Smooth muscle cell (in vitro differentiated cells): ENCODE data around the gene LRRC30. TPM values are rescaled to one million over a fixed set of nuclear protein-coding genes. Genes with fewer than 3 reads are reported as not detected.

Source experiments
- DNase-seq: peaks from one replicate; lab custom pipeline; 2025; ENCODE audit not compliant: unreplicated experiment; lab: John Stamatoyannopoulos, UW
- H2AFZ ChIP-seq: fragments of 200-600 bp; sonication (generic); 2 replicates; pipeline ENCODE4 v1.6.0; 2016; ENCODE audit warnings: antibody characterized with exemption, low read depth, mild to moderate bottlenecking
- H3F3A ChIP-seq: fragments of 200-600 bp; sonication (generic); 2 replicates; pipeline ENCODE4 v1.6.0; 2017; ENCODE audit warnings: antibody characterized with exemption, low read depth
- H3K27ac ChIP-seq: fragments of 200-600 bp; sonication (generic); 2 replicates; pipeline ENCODE4 v1.5.1; 2016; ENCODE audit warnings: low read depth, mild to moderate bottlenecking
- H3K27me3 ChIP-seq: fragments of 200-600 bp; sonication (generic); 2 replicates; pipeline ENCODE4 v1.6.1; 2016; ENCODE audit warnings: low read depth, mild to moderate bottlenecking
- H3K36me3 ChIP-seq: fragments of 200-600 bp; sonication (generic); 2 replicates; pipeline ENCODE4 v1.5.1; 2016; ENCODE audit warnings: low read depth
- H3K4me1 ChIP-seq: fragments of 200-600 bp; sonication (generic); 2 replicates; pipeline ENCODE4 v1.5.1; 2016; ENCODE audit warnings: low read depth
- H3K4me2 ChIP-seq: fragments of 200-600 bp; sonication (generic); 2 replicates; pipeline ENCODE4 v1.6.0; 2016; ENCODE audit warnings: mild to moderate bottlenecking
- H3K4me3 ChIP-seq: fragments of 200-600 bp; sonication (generic); 2 replicates; pipeline ENCODE4 v1.5.1; 2016; ENCODE audit warnings: mild to moderate bottlenecking
- H3K79me2 ChIP-seq: fragments of 200-600 bp; sonication (generic); 2 replicates; pipeline ENCODE4 v1.6.0; 2016; ENCODE audit warnings: low read depth, mild to moderate bottlenecking
- H3K9ac ChIP-seq: fragments of 200-600 bp; sonication (generic); 2 replicates; pipeline ENCODE4 v1.6.0; 2016; ENCODE audit warnings: low read depth
- H3K9me3 ChIP-seq: fragments of 200-600 bp; sonication (generic); replicated peaks from 2 replicates; pipeline ENCODE4 v1.5.1; 2016; ENCODE audit warnings: low read depth
- H4K20me1 ChIP-seq: fragments of 200-600 bp; sonication (generic); 2 replicates; pipeline ENCODE4 v1.6.0; 2016; ENCODE audit warnings: low read depth
- CTCF ChIP-seq: fragments of 200-600 bp; sonication (generic); IDR thresholded peaks from 2 replicates; pipeline ENCODE4 v1.5.1; 2017; ENCODE audit warnings: borderline replicate concordance, mild to moderate bottlenecking, antibody characterized with exemption; ENCODE audit not compliant: insufficient read depth, poor library complexity, severe bottlenecking
- WGBS: methylation state at CpG from one replicate; pipeline ENCODE4 v1.1.7; 2016; ENCODE audit warnings: low lambda C conversion rate; 5-methylcytosine and 5-hydroxymethylcytosine counted together
- polyA plus RNA-seq: library from polyadenylated mRNA; unstranded; fragments of >200 nt; fragmentation: Nextera tagmentation; extraction: Ambion mirVana; gene quantifications from 2 replicates; pipeline ENCODE4 v1.2.1, GENCODE V29; 2016
- total RNA-seq: library from RNA; depleted of rRNA; stranded (reverse); fragments of >200 nt; gene quantifications from 2 replicates; pipeline ENCODE4 v1.2.3, GENCODE V29; 2014

Gene LRRC30
- total and polyA plus RNA-seq, 2 experiments from 2014 or later = not detected

- no peak for DNase-seq
- H3K4me3 ChIP-seq = no peak overlapping the region
These were observed 25.5 kb upstream of the LRRC30 start for GRCh38 chr18:7205346-7205745.

GRCh38 chr18:7206217-7206616 is 24.7 kb upstream of the LRRC30 start:
- Histone ChIP-seq H2AFZ (no peak overlapping the region), H3K79me2 (no peaks in the 10 kb centered on the region), H3K4me1 (peaks cover 20% of the 10 kb centered on the region), H3K9me3 (no peaks in the 10 kb centered on the region), H3F3A (no peaks in the 10 kb centered on the region), H3K4me2 (no peak overlapping the region), H3K27ac (no peak overlapping the region), H3K4me3 (no peak overlapping the region), H4K20me1 (no peaks in the 10 kb centered on the region), H3K27me3 (no peaks in the 10 kb centered on the region), H3K36me3 (no peaks in the 10 kb centered on the region), H3K9ac (no peak overlapping the region)
- DNase-seq = no peak
- TF ChIP-seq CTCF = no peak
- WGBS = 71% methylated on average over 6 of the region's 6 CpGs

More at GRCh38 chr18:7205346-7205745, 25.5 kb upstream of the LRRC30 start:
- Histone ChIP-seq H3K36me3 (no peaks in the 10 kb centered on the region), H3F3A (no peaks in the 10 kb centered on the region), H3K4me2 (peak overlapping the region; percentile 1), H3K4me1 (peaks cover 20% of the 10 kb centered on the region), H3K27me3 (no peaks in the 10 kb centered on the region), H3K9ac (no peak overlapping the region), H3K79me2 (no peaks in the 10 kb centered on the region), H2AFZ (no peak overlapping the region), H3K27ac (peak overlapping the region; percentile 36), H4K20me1 (no peaks in the 10 kb centered on the region), H3K9me3 (no peaks in the 10 kb centered on the region)
- TF ChIP-seq CTCF = no peak

GRCh38 chr18:7207366-7207915 is 23.4 kb upstream of the LRRC30 start:
- Histone ChIP-seq H3K27me3 (peaks cover 6% of the 10 kb centered on the region), H3K27ac (peak overlapping the region; percentile 29), H3K9ac (no peak overlapping the region), H3K4me3 (no peak overlapping the region), H2AFZ (peak overlapping the region; percentile 57), H3K36me3 (no peaks in the 10 kb centered on the region), H4K20me1 (no peaks in the 10 kb centered on the region), H3K4me2 (no peak overlapping the region), H3K79me2 (no peaks in the 10 kb centered on the region), H3K9me3 (no peaks in the 10 kb centered on the region), H3K4me1 (peaks cover 19% of the 10 kb centered on the region), H3F3A (no peaks in the 10 kb centered on the region)
- no peak for DNase-seq
- 66% methylated on average over 4 of the region's 4 CpGs for WGBS
- no peak for TF ChIP-seq CTCF

GRCh38 chr18:7221424-7222155 is 9.3 kb upstream of the LRRC30 start:
- H2AFZ ChIP-seq = no peak overlapping the region

More at GRCh38 chr18:7221424-7222155, 9.3 kb upstream of the LRRC30 start:
- Histone ChIP-seq H3K27ac (no peak overlapping the region), H4K20me1 (no peaks in the 10 kb centered on the region), H3K4me1 (peaks cover 5% of the 10 kb centered on the region), H3K4me3 (no peak overlapping the region), H3F3A (no peaks in the 10 kb centered on the region), H3K9me3 (no peaks in the 10 kb centered on the region), H3K36me3 (no peaks in the 10 kb centered on the region), H3K9ac (no peak overlapping the region), H3K79me2 (no peaks in the 10 kb centered on the region), H3K4me2 (no peak overlapping the region), H3K27me3 (peaks cover 24% of the 10 kb centered on the region)
- WGBS = 37% methylated on average over 5 of the region's 5 CpGs
- DNase-seq = no peak
- peak; percentile 65 for TF ChIP-seq CTCF
